Measurements from ENCODE around the gene CCDC184.
A peak's percentile ranks its signal among the peaks of the same experiment; 100 is the strongest.
"Not testable (repeated sequence)": the region's sequence is repeated elsewhere in the genome, so short reads cannot be mapped to it uniquely, and the experiment has no call there.

The CCDC184 gene

DNA sequence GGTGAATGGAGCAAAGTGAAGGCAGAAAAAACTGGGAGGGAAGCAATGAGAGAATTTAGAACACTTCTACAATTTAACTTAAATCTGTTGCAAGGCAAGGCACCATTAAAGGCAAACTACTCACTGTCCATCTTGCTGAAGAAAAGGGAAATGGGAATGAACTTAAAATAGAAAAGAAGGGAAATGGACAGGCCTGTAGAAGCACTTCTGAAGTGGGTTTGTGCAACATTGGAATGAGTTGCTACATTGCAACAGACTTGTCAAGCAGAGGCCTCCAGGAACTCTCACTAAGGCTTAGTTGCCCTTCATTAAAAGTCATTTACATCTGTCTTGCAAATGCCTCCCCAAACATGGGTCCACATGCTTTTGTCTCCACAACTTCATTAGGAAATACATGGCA, 33.3 kb downstream of the CCDC184 start:
- FAIRE-seq = no peak

GRCh38 chr12:48219631-48220030, 36.2 kb downstream of the CCDC184 start:
- no peak for FAIRE-seq

GRCh38 chr12:48220701-48221100, 37.3 kb downstream of the CCDC184 start:
- FAIRE-seq = peak; percentile 33

GRCh38 chr12:48221645-48222044, 38.2 kb downstream of the CCDC184 start:
- FAIRE-seq = no peak

- not testable (repeated sequence) for FAIRE-seq
Measured at GRCh38 chr12:48224533-48224932, 41.1 kb downstream of the CCDC184 start.

DNA sequence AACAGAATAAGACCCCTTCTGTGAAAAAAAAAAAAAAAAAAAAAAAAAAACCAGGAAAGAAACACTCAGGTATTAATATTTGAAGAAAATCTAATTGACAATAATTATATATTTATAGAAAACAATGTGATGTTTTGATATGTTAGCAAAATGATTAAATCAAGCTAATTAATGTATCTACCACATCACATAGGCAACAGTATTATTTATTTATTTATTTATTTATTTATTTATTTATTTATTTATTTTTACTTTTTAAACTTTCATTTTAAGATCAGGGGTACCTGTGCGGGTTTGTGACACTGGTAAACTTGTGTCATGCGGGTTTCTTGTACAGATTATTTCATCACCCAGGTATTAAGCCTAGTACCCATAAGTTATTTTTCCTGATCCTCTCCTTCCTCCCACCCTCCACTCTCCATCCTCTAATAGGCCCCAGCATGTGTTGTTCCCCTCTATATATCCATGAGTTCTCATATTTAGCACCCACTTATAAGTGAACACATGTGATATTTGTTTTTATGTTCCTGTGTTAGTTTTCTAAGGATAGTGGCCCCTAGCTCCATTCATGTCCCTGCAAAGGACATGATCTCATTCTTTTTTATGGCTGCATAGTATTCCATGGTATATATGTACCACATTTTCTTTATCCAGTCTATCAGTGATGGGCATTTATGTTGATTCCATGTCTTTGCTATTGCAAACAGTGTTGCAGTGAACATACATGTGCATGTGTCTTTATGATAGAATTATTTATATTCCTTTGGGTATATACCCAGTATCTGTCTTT, 47.9 kb downstream of the CCDC184 start:
- not testable (repeated sequence) for FAIRE-seq
